ENCODE data around the gene NCOA4. TPM values are rescaled to one million over a fixed set of nuclear protein-coding genes. Genes with fewer than 3 reads are reported as not detected.
"Not testable (repeated sequence)": the region's sequence is repeated elsewhere in the genome, so short reads cannot be mapped to it uniquely, and the experiment has no call there.

Gene NCOA4
- polyA plus RNA-seq, 1 donor = 159 TPM

DNA sequence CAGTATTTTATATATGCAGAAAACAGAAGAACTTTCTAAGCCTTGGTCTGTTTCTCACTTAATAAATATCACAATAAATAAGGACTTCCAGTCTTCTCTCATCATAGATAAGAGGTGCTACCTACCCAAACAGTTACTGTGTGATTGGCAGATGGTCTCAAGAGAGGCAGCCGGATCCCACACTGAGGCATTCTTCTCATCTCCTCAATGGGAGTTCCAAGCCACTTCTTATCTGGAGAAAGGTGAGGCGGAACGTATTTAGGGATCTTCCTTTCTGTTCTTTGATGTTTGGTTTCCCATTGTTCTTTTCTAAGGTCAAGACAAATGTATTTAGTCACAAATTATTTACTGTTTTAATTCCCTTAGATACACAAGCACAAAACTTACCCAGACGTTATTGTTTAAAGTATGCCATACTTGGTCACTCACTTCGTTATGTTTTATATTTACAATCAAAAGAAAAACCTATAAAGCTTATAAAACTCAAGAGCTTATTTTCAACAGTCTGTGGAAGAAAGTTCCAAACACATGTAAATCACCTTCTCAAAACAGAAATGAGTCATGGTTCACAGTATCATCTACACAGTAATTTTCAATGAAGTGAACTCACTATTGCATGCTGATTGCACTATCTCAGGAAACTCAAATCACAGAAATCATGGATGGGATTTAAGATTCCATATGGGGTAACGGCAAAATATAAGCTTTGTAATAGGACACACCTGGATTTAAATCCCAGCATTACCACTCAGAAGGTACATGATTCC is 67.6 kb downstream of the NCOA4 start:
- not testable (repeated sequence) for DNase-seq; H3K27me3 ChIP-seq (ENCODE audit: control insufficient read depth, insufficient read depth, low read length); H3K27ac ChIP-seq (ENCODE audit: low read length); H3K4me3 ChIP-seq (ENCODE audit: low read length); H3K9me3 ChIP-seq (ENCODE audit: control insufficient read depth, low read depth, low read length); H3K36me3 ChIP-seq (ENCODE audit: control insufficient read depth, insufficient read depth, low read length); H3K4me1 ChIP-seq (ENCODE audit: control insufficient read depth, insufficient read depth, low read length)
- WGBS (ENCODE audit: insufficient coverage, low lambda C conversion rate) = no CpG with 5 or more reads among the region's 6 CpGs

GRCh38 chr10:45957928-45958327 is 72.5 kb downstream of the NCOA4 start:
- not testable (repeated sequence) for DNase-seq; H3K36me3 ChIP-seq (ENCODE audit: control insufficient read depth, insufficient read depth, low read length); H3K27ac ChIP-seq (ENCODE audit: low read length); H3K27me3 ChIP-seq (ENCODE audit: control insufficient read depth, insufficient read depth, low read length); H3K4me3 ChIP-seq (ENCODE audit: low read length); H3K4me1 ChIP-seq (ENCODE audit: control insufficient read depth, insufficient read depth, low read length); H3K9me3 ChIP-seq (ENCODE audit: control insufficient read depth, low read depth, low read length)
- WGBS (ENCODE audit: insufficient coverage, low lambda C conversion rate) = no CpG with 5 or more reads among the region's 6 CpGs

- no CpG with 5 or more reads among the region's 6 CpGs for WGBS (ENCODE audit: insufficient coverage, low lambda C conversion rate)
- not testable (repeated sequence) for H3K9me3 ChIP-seq (ENCODE audit: control insufficient read depth, low read depth, low read length); H3K4me1 ChIP-seq (ENCODE audit: control insufficient read depth, insufficient read depth, low read length); H3K4me3 ChIP-seq (ENCODE audit: low read length); H3K27ac ChIP-seq (ENCODE audit: low read length); H3K27me3 ChIP-seq (ENCODE audit: control insufficient read depth, insufficient read depth, low read length); H3K36me3 ChIP-seq (ENCODE audit: control insufficient read depth, insufficient read depth, low read length); DNase-seq
These were observed 73.8 kb downstream of the NCOA4 start for GRCh38 chr10:45956634-45957033.

Other genes with a start within 250 kb of the NCOA4 start
- gene AGAP4, start 183.1 kb downstream of the NCOA4 start, polyA plus RNA-seq = 38.1 TPM
- 52.0 TPM for gene TIMM23, start 58.1 kb downstream of the NCOA4 start, polyA plus RNA-seq
- 0.25 TPM for gene MSMB, start 15.6 kb upstream of the NCOA4 start, polyA plus RNA-seq